Gastroesophageal sphincter (tissue), 3 donors: ENCODE data around the gene PANX2.

Source experiments
- EP300 ChIP-seq: sonication (generic); formaldehyde crosslinking; IDR thresholded peaks from one replicate; pipeline ENCODE4 v1.6.1; 2017; ENCODE audit warnings: antibody characterized with exemption, mild to moderate bottlenecking
- POLR2A ChIP-seq, 2 donors: fragments of 450-650 bp; IDR thresholded peaks; one replicate each; pipeline ENCODE4 v1.6.1; 2017; ENCODE audit warnings: antibody characterized with exemption in 2 of 2, mild to moderate bottlenecking in 2 of 2, moderate library complexity in 1 of 2
- POLR2AphosphoS5 ChIP-seq: sonication (generic); formaldehyde crosslinking; IDR thresholded peaks from one replicate; pipeline ENCODE4 v1.6.1; 2017; ENCODE audit warnings: antibody characterized with exemption
- TF ChIP-seq, protein P1 (sequence below), 4 experiments: fragments of 200-600 bp in 2 of 4; fragments of 450-650 bp in 2 of 4; sonication (generic) in 1 of 4; IDR thresholded peaks; one replicate each; pipeline ENCODE4 v1.5.1; 2017 to 2019; ENCODE audit warnings: antibody characterized with exemption in 4 of 4, mild to moderate bottlenecking in 2 of 4, moderate library complexity in 2 of 4

DNA sequence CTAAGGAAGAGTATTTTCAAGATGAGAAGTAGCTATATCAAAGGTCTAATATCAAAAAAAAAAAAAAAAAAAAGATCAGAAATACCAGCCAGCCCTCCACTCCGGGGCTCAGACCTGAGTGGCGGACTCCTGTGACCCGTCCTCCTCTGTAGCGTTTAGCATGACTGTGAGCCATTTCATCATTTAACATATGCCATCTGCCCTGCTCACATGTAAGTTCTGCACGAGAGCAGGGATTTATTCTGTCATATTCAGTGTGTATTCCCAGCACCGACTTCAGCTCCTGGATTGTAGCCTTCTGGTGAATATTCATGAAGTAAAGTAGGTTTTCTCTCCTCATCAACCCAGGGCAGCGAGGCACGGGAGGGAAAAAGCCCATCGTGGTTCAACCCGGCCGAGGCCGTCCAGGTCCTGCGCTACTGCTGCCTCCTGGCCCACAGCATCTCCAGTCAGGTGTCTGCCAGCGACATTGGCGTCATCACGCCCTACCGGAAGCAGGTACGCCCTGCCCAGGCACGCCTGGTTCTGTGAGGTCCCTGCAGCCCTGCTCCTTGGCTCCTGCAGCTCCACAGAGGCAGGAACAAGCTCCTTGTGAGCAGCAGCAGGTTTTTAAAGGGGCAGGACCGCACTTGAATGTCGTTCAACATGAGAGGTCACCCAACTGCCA is 12.7 kb upstream of the PANX2 start:
- TF ChIP-seq, protein P1, sequence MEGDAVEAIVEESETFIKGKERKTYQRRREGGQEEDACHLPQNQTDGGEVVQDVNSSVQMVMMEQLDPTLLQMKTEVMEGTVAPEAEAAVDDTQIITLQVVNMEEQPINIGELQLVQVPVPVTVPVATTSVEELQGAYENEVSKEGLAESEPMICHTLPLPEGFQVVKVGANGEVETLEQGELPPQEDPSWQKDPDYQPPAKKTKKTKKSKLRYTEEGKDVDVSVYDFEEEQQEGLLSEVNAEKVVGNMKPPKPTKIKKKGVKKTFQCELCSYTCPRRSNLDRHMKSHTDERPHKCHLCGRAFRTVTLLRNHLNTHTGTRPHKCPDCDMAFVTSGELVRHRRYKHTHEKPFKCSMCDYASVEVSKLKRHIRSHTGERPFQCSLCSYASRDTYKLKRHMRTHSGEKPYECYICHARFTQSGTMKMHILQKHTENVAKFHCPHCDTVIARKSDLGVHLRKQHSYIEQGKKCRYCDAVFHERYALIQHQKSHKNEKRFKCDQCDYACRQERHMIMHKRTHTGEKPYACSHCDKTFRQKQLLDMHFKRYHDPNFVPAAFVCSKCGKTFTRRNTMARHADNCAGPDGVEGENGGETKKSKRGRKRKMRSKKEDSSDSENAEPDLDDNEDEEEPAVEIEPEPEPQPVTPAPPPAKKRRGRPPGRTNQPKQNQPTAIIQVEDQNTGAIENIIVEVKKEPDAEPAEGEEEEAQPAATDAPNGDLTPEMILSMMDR (IDR thresholded peaks at IDR 0.05) = no peak
- TF ChIP-seq EP300 (no peak), POLR2A (IDR thresholded peaks at IDR 0.05) (no peak), POLR2AphosphoS5 (no peak)
